GM21737 (cell line): Measurements from ENCODE around the gene ZC3HAV1.
"Not testable (repeated sequence)": the region's sequence is repeated elsewhere in the genome, so short reads cannot be mapped to it uniquely, and the experiment has no call there.

ENCODE experiments used
- ATAC-seq: cut with Tn5 transposase; IDR thresholded peaks from one replicate; pipeline ENCODE4 v1.9.1; 2021; ENCODE audit warnings: mild to moderate bottlenecking, moderate library complexity; ENCODE audit not compliant: unreplicated experiment

ZC3HAV1 gene

GRCh38 chr7:139029353-139029752, 80.2 kb downstream of the ZC3HAV1 start:
- no peak for ATAC-seq

- ATAC-seq = no peak
Observed at GRCh38 chr7:139026551-139026950, 83.0 kb downstream of the ZC3HAV1 start.

DNA sequence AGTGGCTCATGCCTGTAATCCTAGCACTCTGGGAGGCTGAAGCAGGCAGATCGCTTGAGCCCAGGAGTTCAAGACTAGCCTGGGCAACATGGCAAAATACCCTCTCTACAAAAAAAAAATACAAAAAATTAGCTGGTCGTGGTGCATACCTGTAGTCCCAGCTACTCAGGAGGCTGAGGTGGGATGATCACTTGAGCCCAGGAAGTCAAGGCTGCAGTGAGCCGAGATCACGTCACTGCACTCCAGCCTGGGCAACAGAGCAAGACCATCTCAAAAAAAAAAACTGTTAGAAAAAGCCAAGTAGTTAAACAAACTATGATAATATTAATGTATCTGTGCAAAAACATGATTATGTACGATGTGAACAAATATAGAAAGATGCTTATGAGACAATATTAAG, 83.7 kb downstream of the ZC3HAV1 start:
- ATAC-seq = not testable (repeated sequence)

GRCh38 chr7:139023076-139023475, 86.4 kb downstream of the ZC3HAV1 start:
- ATAC-seq = no peak

GRCh38 chr7:139022286-139022685, 87.2 kb downstream of the ZC3HAV1 start:
- no peak for ATAC-seq

GRCh38 chr7:139018910-139019309, 90.6 kb downstream of the ZC3HAV1 start:
- ATAC-seq = no peak

DNA sequence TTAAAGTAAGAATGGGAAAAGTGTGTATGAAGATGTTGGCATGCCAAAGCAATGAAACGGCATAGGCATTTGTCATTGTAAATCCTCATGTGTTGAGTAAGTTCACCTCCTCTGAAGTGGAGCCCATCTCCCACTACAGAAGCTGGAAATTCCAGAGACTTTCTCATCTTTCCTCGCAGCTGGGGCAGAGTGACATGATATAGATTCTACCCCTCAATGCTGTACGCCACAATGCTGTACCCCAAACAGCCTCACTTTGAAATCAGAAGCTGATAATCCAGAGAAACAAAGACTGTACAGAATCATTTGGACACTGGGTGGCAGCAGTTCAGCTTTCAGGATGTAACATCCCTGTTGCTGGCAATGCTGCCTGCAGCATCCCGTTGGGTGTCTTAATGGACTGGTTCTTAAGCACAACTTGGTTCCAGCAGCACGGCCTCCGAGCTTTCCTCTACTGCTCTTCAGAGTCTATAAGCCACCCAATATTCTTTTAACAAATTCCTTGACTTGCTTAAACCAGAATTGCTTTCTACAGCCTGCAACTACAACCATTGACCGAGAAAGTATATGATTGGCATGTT, 92.5 kb downstream of the ZC3HAV1 start:
- ATAC-seq = peak; percentile 89

- no peak for ATAC-seq
Observed at GRCh38 chr7:139011373-139011772, 98.1 kb downstream of the ZC3HAV1 start.

GRCh38 chr7:139004321-139005090, 105.0 kb downstream of the ZC3HAV1 start:
- ATAC-seq = no peak

DNA sequence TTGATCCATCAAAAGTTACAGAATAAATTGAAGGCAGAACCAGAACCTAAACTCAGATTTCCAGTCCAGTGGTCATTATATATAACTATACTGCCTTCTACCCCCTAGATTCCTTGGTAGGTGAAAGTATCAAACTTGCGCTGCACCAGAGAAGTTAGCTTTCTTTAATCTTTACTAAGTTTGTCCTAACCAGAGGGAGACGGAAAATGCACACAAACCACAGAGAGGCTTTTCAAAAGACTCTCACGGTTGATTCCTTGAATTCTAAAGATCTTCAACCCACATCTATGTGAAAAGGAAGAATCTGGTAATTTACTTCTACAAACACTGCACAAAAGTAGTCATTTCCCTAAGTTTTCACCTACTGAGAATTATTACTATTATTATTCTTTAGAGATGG, 110.1 kb downstream of the ZC3HAV1 start:
- no peak for ATAC-seq
